LNCaP clone FGC (cell line): ENCODE data around the gene ATP8A2.
A peak's percentile ranks its signal among the peaks of the same experiment; 100 is the strongest.

ENCODE experiments used
- DNase-seq: peaks from one replicate; pipeline ENCODE4 v3.0.0-alpha.2; 2011; ENCODE audit warnings: low read depth
- H3K4me3 ChIP-seq: 2 replicates; pipeline ENCODE4 v1.5.1; 2011; ENCODE audit warnings: mild to moderate bottlenecking, low read depth, low read length, control low read depth
- CTCF ChIP-seq: IDR thresholded peaks from 2 replicates; pipeline ENCODE4 v1.5.1; 2012; ENCODE audit warnings: mild to moderate bottlenecking; ENCODE audit not compliant: control insufficient read depth, insufficient read depth; ENCODE audit errors: extremely low read depth

Gene ATP8A2

GRCh38 chr13:25864116-25864515 is 492.3 kb downstream of the ATP8A2 start:
- no peak for DNase-seq
- H3K4me3 ChIP-seq = no peak overlapping the region
- no peak for TF ChIP-seq CTCF

- TF ChIP-seq CTCF = no peak
- no peak for DNase-seq
These were observed 493.2 kb downstream of the ATP8A2 start for GRCh38 chr13:25864936-25865335.

GRCh38 chr13:25865391-25865790 is 493.6 kb downstream of the ATP8A2 start:
- no peak overlapping the region for H3K4me3 ChIP-seq
- TF ChIP-seq CTCF = no peak
- no peak for DNase-seq

More at GRCh38 chr13:25864936-25865335, 493.2 kb downstream of the ATP8A2 start:
- H3K4me3 ChIP-seq = no peak overlapping the region

GRCh38 chr13:25867038-25867437 is 495.3 kb downstream of the ATP8A2 start:
- peak; percentile 46 for DNase-seq
- TF ChIP-seq CTCF = no peak
- no peak overlapping the region for H3K4me3 ChIP-seq

- no peak for DNase-seq
- TF ChIP-seq CTCF = no peak
- no peak overlapping the region for H3K4me3 ChIP-seq
These were observed 496.7 kb downstream of the ATP8A2 start for GRCh38 chr13:25868490-25868889.

GRCh38 chr13:25869941-25870340 is 498.2 kb downstream of the ATP8A2 start:
- no peak overlapping the region for H3K4me3 ChIP-seq
- TF ChIP-seq CTCF = no peak
- no peak for DNase-seq

- no peak for TF ChIP-seq CTCF
- DNase-seq = no peak
- H3K4me3 ChIP-seq = no peak overlapping the region
These were observed 499.8 kb downstream of the ATP8A2 start for GRCh38 chr13:25871389-25872125.
